Activated CD4-positive, alpha-beta T cell treated with anti-CD3 and anti-CD28 coated beads, Interleukin-2, amount 10 ng/mL, durations not matched to agents 24 days and 14 days (primary cell): ENCODE measurements around the gene SLC26A4. TPM values are rescaled to one million over a fixed set of nuclear protein-coding genes. Genes with fewer than 3 reads are reported as not detected.
"Not testable (repeated sequence)": the region's sequence is repeated elsewhere in the genome, so short reads cannot be mapped to it uniquely, and the experiment has no call there.

Source experiments
- DNase-seq: peaks from one replicate; pipeline ENCODE4 v3.0.0; 2022
- H3K27ac Mint-ChIP-seq: one replicate; pipeline ENCODE4 v1.8.0; 2022; ENCODE audit warnings: mild to moderate bottlenecking, mixed read lengths
- H3K27me3 Mint-ChIP-seq: one replicate; pipeline ENCODE4 v1.8.0; 2022; ENCODE audit warnings: mixed read lengths
- H3K36me3 Mint-ChIP-seq: one replicate; pipeline ENCODE4 v1.8.0; 2022; ENCODE audit warnings: low read depth, mild to moderate bottlenecking, mixed read lengths
- H3K4me1 Mint-ChIP-seq: one replicate; pipeline ENCODE4 v1.8.0; 2021; ENCODE audit warnings: mixed read lengths
- H3K4me3 Mint-ChIP-seq: one replicate; pipeline ENCODE4 v1.8.0; 2022; ENCODE audit warnings: mild to moderate bottlenecking, moderate library complexity, mixed read lengths
- H3K9me3 Mint-ChIP-seq: one replicate; pipeline ENCODE4 v1.8.0; 2021; ENCODE audit warnings: mixed read lengths
- intact Hi-C: fragments of 100-400 bp; cut with micrococcal nuclease; formaldehyde crosslinking; loops from one replicate; pipeline ENCODE4 v1.15.1; 2023
- total RNA-seq: library from RNA; stranded (reverse); gene quantifications from 2 replicates; pipeline ENCODE4 v1.2.3, GENCODE V29; 2022

Gene SLC26A4
- total RNA-seq, 1 donor from 2014 or later: 7.8 TPM

- H3K36me3 Mint-ChIP-seq, intact Hi-C loops, H3K4me3 Mint-ChIP-seq, DNase-seq, H3K27me3 Mint-ChIP-seq: not testable (repeated sequence)
- peaks cover 15% of the 10 kb centered on the region for H3K9me3 Mint-ChIP-seq
- H3K27ac Mint-ChIP-seq: peak overlapping the region; percentile 72
- peaks cover 40% of the 10 kb centered on the region for H3K4me1 Mint-ChIP-seq
These were observed 21.6 kb upstream of the SLC26A4 start for GRCh38 chr7:107639070-107639469.

DNA sequence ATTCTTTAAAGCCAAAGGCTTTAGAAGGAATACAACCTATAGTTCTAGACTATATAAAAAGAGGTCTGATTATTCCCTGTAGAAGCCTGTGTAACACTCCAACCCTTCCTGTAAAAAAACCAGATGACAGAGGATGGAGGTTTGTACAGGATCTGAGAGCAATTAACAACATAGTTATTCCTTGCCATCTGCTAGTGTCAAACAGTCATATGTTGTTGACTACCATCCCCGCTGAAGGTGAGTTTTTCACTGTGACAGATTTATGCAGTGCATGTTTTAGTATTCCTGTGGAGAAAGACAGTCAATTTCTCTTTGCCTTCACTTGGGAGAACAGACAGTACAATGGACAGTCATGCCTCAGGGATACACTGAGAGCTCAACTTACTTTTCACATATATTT lies 19.0 kb upstream of the SLC26A4 start:
- DNase-seq: no peak
- H3K36me3 Mint-ChIP-seq: peaks cover 9% of the 10 kb centered on the region
- peaks cover 25% of the 10 kb centered on the region for H3K9me3 Mint-ChIP-seq
- peaks cover 36% of the 10 kb centered on the region for H3K4me1 Mint-ChIP-seq
- no peak overlapping the region for H3K27ac Mint-ChIP-seq
- no peak overlapping the region for H3K4me3 Mint-ChIP-seq
- peaks cover 2% of the 10 kb centered on the region for H3K27me3 Mint-ChIP-seq
- intact Hi-C loops: no loop called here

DNA sequence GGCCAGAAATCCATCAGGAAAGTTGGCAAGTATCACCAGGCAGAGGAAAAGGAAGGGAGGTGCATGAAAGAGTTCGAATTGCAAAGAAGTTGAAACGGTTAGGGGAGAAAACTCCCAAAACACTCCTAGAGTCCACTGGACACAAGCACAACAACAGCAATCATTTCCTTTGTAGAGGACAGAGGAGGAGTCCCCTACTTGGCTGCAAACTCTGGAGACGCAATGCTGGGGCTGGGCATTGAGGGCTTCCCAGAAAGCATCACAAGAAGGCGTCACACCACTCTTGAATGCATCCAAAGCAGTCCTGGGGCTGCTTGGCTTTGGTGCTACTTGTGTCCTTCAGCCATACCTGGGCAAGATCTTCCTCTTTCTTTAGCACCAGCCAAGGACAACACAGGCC lies 18.1 kb upstream of the SLC26A4 start:
- no peak overlapping the region for H3K27ac Mint-ChIP-seq
- no peak overlapping the region for H3K4me3 Mint-ChIP-seq
- no peak for DNase-seq
- H3K36me3 Mint-ChIP-seq: peaks cover 9% of the 10 kb centered on the region
- H3K4me1 Mint-ChIP-seq: peaks cover 36% of the 10 kb centered on the region
- peaks cover 2% of the 10 kb centered on the region for H3K27me3 Mint-ChIP-seq
- peaks cover 25% of the 10 kb centered on the region for H3K9me3 Mint-ChIP-seq
- intact Hi-C loops: no loop called here

- H3K9me3 Mint-ChIP-seq: peaks cover 19% of the 10 kb centered on the region
- peaks cover 2% of the 10 kb centered on the region for H3K27me3 Mint-ChIP-seq
- peaks cover 30% of the 10 kb centered on the region for H3K4me1 Mint-ChIP-seq
- no peak overlapping the region for H3K4me3 Mint-ChIP-seq
- H3K27ac Mint-ChIP-seq: no peak overlapping the region
- no peak for DNase-seq
- intact Hi-C loops: no loop called here
- peaks cover 5% of the 10 kb centered on the region for H3K36me3 Mint-ChIP-seq
These were observed 17.2 kb upstream of the SLC26A4 start for GRCh38 chr7:107643407-107643806.

- Mint-ChIP-seq H3K27me3 (peaks cover 2% of the 10 kb centered on the region), H3K9me3 (peaks cover 19% of the 10 kb centered on the region), H3K4me1 (peaks cover 25% of the 10 kb centered on the region), H3K4me3 (peak overlapping the region; percentile 1), H3K36me3 (peaks cover 4% of the 10 kb centered on the region), H3K27ac (no peak overlapping the region)
- no peak for DNase-seq
- intact Hi-C loops: no loop called here
These were observed 16.7 kb upstream of the SLC26A4 start for GRCh38 chr7:107643938-107644308.

DNA sequence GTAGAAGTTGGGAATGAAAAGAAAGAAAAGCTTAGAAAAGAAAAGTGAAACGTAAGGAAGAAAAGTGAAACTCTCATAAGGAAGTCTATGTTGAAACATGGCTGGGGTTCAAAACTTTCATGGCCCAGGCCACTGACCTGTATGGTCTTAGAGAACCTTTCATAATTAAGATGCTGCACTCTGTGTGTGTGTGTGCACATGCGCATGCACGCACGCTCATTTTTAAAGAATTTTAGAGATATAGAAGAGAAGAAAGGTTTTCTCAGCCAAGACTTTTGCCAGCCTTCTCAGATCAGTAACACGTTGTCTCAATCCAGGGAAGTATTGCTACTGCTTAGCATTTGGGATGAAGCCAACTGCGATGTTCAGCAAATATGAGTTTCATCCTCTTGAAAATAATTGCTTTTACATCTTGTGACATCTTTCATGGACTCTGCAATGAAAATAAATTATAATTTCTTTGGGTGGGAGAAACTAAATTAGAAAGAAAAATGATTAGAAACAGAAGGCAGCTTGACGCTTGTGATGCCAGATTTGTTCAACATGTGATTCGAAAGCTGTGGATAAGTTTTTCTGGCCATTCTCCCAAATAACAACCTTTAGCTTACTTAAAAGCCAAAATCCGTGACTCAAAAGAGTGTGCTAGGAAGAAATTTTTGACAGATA lies 16.2 kb upstream of the SLC26A4 start:
- no peak for DNase-seq
- no peak overlapping the region for H3K27ac Mint-ChIP-seq
- H3K4me1 Mint-ChIP-seq: peaks cover 20% of the 10 kb centered on the region
- H3K27me3 Mint-ChIP-seq: peaks cover 3% of the 10 kb centered on the region
- peaks cover 19% of the 10 kb centered on the region for H3K9me3 Mint-ChIP-seq
- peaks cover 4% of the 10 kb centered on the region for H3K36me3 Mint-ChIP-seq
- intact Hi-C loops: no loop called here
- peak overlapping the region; percentile 1 for H3K4me3 Mint-ChIP-seq

DNA sequence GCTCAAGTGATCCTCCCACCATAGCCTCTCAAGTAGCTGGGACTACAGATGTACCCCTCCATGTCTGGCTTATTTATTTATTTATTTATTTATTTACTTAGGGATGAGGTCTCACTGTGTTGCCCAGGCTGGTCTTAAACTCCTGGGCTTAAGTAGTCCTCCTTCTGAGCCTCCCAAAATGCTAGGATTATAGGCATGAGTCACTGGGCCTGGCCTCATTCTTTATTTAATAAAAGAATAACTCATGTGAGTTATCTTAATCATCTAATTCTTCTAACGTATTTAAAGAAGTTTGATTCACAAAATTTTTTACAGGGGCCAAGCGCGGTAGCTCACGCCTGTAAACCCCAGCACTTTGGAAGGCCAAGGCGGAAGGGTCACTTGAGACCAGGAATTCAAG lies 8.0 kb upstream of the SLC26A4 start:
- Mint-ChIP-seq H3K4me3 (no peak overlapping the region), H3K27me3 (peaks cover 5% of the 10 kb centered on the region), H3K4me1 (peaks cover 22% of the 10 kb centered on the region), H3K27ac (no peak overlapping the region), H3K9me3 (peaks cover 4% of the 10 kb centered on the region), H3K36me3 (peaks cover 6% of the 10 kb centered on the region)
- DNase-seq: no peak
- intact Hi-C loops: no loop called here

- peaks cover 6% of the 10 kb centered on the region for H3K36me3 Mint-ChIP-seq
- H3K9me3 Mint-ChIP-seq: no peaks in the 10 kb centered on the region
- intact Hi-C loops: loop anchor here (5.0 kb wide), 2 partner anchors 36 to 234 kb away; partner anchors contain the start of gene DLD
- H3K27me3 Mint-ChIP-seq: no peaks in the 10 kb centered on the region
- H3K4me1 Mint-ChIP-seq: peaks cover 60% of the 10 kb centered on the region
- H3K27ac Mint-ChIP-seq: peak overlapping the region; percentile 88
- no peak for DNase-seq
- no peak overlapping the region for H3K4me3 Mint-ChIP-seq
These were observed 2.2 kb upstream of the SLC26A4 start for GRCh38 chr7:107658467-107658866.

GRCh38 chr7:107659666-107660065 lies 962 bp upstream of the SLC26A4 start:
- Mint-ChIP-seq H3K27ac (peak overlapping the region; percentile 88), H3K27me3 (no peaks in the 10 kb centered on the region), H3K36me3 (peaks cover 6% of the 10 kb centered on the region), H3K4me3 (peak overlapping the region; percentile 97), H3K9me3 (no peaks in the 10 kb centered on the region), H3K4me1 (peaks cover 53% of the 10 kb centered on the region)
- DNase-seq: peak; percentile 90
- intact Hi-C loops: loop anchor here (1.0 to 10.0 kb wide), 10 partner anchors 21 to 491 kb away; partner anchors contain the start of genes CBLL1 and DLD

DNA sequence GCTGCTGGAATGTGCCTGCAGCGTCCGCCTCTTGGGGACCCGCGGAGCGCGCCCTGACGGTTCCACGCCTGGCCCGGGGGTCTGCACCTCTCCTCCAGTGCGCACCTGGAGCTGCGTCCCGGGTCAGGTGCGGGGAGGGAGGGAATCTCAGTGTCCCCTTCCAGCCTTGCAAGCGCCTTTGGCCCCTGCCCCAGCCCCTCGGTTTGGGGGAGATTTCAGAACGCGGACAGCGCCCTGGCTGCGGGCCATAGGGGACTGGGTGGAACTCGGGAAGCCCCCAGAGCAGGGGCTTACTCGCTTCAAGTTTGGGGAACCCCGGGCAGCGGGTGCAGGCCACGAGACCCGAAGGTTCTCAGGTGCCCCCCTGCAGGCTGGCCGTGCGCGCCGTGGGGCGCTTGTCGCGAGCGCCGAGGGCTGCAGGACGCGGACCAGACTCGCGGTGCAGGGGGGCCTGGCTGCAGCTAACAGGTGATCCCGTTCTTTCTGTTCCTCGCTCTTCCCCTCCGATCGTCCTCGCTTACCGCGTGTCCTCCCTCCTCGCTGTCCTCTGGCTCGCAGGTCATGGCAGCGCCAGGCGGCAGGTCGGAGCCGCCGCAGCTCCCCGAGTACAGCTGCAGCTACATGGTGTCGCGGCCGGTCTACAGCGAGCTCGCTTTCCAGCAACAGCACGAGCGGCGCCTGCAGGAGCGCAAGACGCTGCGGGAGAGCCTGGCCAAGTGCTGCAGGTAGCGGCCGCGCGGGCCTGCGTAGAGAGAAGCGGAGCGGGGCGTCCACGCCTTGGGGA lies 645 bp downstream of the SLC26A4 start:
- peak overlapping the region; percentile 90 for H3K27ac Mint-ChIP-seq

DNA sequence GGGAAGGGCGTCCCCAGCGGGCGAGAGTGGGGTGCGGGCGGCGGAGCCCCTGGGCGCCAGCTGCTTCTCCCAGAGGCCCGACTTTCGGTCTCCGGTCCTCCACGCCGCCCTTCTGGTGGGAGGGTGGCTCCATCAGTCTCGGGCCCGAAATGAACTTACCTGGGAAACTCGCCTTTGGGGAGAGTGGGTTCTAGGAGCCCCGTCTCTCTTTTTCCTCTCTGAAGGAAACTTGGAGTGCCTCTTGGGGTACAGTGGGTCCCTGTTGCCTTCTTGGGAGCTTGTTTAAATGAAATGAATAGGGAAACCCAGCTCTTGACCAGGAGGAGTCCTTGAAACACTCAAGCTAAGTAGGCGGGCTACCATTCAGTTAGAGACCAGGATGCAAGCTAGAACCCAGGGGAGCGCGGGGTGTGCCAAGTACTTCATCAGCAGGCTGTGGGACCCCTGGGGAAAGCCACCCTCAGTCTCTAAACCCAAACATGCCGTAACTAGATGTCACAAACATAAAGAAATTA lies 1.3 kb downstream of the SLC26A4 start:
- Mint-ChIP-seq H3K4me3 (peak overlapping the region; percentile 97), H3K27ac (peak overlapping the region; percentile 27), H3K27me3 (no peaks in the 10 kb centered on the region), H3K9me3 (no peaks in the 10 kb centered on the region), H3K36me3 (no peaks in the 10 kb centered on the region), H3K4me1 (peaks cover 40% of the 10 kb centered on the region)
- intact Hi-C loops: loop anchor here (1.0 to 10.0 kb wide), 5 partner anchors 80 to 215 kb away; partner anchors contain the start of genes BCAP29 and CBLL1
- DNase-seq: no peak

More for the DNA sequence above, 645 bp downstream of the SLC26A4 start:
- peaks cover 41% of the 10 kb centered on the region for H3K4me1 Mint-ChIP-seq
- H3K4me3 Mint-ChIP-seq: peak overlapping the region; percentile 97
- peaks cover under 1% of the 10 kb centered on the region for H3K36me3 Mint-ChIP-seq
- no peaks in the 10 kb centered on the region for H3K27me3 Mint-ChIP-seq
- intact Hi-C loops: loop anchor here (1.0 to 10.0 kb wide), 5 partner anchors 81 to 216 kb away; partner anchors contain the start of genes BCAP29 and CBLL1
- DNase-seq: peak; percentile 90
- no peaks in the 10 kb centered on the region for H3K9me3 Mint-ChIP-seq

DNA sequence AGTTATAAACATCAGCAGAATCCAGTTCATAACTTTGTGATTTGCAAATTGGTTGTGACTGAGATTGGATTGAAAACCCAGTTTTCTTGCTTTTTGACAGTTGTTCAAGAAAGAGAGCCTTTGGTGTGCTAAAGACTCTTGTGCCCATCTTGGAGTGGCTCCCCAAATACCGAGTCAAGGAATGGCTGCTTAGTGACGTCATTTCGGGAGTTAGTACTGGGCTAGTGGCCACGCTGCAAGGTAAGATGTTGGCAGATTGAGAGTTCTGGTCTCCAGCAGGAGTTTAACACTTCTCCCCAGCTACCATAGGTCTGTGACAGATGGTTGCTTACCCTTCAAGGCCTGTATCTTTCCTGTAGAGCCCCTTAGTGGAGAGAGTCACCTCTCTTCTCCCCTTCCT lies 2.6 kb downstream of the SLC26A4 start:
- Mint-ChIP-seq H3K4me3 (no peak overlapping the region), H3K27me3 (no peaks in the 10 kb centered on the region), H3K4me1 (peaks cover 38% of the 10 kb centered on the region), H3K9me3 (no peaks in the 10 kb centered on the region), H3K36me3 (no peaks in the 10 kb centered on the region), H3K27ac (no peak overlapping the region)
- intact Hi-C loops: loop anchor here (5.0 to 10.0 kb wide), 4 partner anchors 79 to 214 kb away; partner anchors contain the start of gene CBLL1
- no peak for DNase-seq

DNA sequence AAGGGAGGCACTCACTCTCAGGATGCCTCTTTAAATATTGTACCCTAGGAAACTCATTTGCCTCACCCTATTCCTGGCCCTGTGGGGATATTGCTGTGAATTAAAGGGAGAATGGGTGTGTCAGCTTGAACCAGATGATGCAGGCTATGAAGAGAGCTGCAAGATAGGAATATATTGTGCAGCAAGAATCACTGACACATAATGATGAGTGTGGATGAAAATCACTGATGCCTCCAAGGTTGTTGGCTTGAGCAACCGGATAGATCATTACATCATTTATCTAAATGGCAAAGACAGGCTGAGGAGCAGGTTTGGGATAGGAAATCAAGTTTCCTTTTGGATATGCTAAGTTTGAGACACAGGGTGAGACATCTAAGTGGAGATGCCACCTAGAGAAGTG lies 6.2 kb downstream of the SLC26A4 start:
- no peaks in the 10 kb centered on the region for H3K9me3 Mint-ChIP-seq
- DNase-seq: no peak
- H3K27me3 Mint-ChIP-seq: no peaks in the 10 kb centered on the region
- H3K27ac Mint-ChIP-seq: no peak overlapping the region
- peaks cover 2% of the 10 kb centered on the region for H3K36me3 Mint-ChIP-seq
- H3K4me3 Mint-ChIP-seq: no peak overlapping the region
- peaks cover 15% of the 10 kb centered on the region for H3K4me1 Mint-ChIP-seq
- intact Hi-C loops: loop anchor here (10.0 kb wide), 2 partner anchors 148 to 202 kb away; no protein-coding TSS in a partner anchor

DNA sequence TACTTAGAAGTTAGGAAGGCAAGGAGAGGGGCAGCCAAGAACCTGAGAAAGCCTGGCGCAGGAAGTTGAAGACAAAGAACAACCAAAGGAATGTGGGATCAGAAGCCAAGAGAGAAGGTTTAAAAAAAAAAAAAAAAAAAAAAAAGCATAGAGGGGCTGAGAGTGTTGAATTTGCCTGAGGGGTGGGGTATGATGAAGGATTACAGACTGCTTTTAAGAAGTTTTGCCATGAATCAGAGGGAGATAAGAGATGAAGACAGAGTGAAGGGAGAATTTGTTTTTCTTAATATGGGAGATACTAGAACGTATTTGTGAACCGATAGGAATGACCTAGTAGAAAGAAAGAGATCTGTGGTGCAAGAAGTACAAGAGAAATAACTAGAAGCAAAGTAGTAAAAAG lies 6.7 kb downstream of the SLC26A4 start:
- H3K4me3 Mint-ChIP-seq: no peak overlapping the region
- intact Hi-C loops: loop anchor here (10.0 kb wide), 2 partner anchors 147 to 203 kb away; no protein-coding TSS in a partner anchor
- DNase-seq: no peak
- peaks cover 2% of the 10 kb centered on the region for H3K36me3 Mint-ChIP-seq
- no peak overlapping the region for H3K27ac Mint-ChIP-seq
- H3K4me1 Mint-ChIP-seq: peaks cover 10% of the 10 kb centered on the region
- H3K27me3 Mint-ChIP-seq: no peaks in the 10 kb centered on the region
- H3K9me3 Mint-ChIP-seq: no peaks in the 10 kb centered on the region
